ENCODE measurements around the gene PTPRD. TPM values are rescaled to one million over a fixed set of nuclear protein-coding genes. Genes with fewer than 3 reads are reported as not detected.

PTPRD gene
- total RNA-seq, 1 experiment from 2014 or later, result 1.8 TPM

GRCh38 chr9:8762479-8763085 lies 1850.2 kb downstream of the PTPRD start:
- Mint-ChIP-seq H3K36me3 (ENCODE audit: insufficient read depth, unreplicated experiment) (no peaks in the 10 kb centered on the region), H3K9me3 (ENCODE audit: low read depth, unreplicated experiment) (peaks cover 6% of the 10 kb centered on the region), H3K4me3 (ENCODE audit: low read depth, unreplicated experiment) (no peak overlapping the region), H3K27ac (ENCODE audit: unreplicated experiment) (no peak overlapping the region), H3K27me3 (ENCODE audit: unreplicated experiment) (no peaks in the 10 kb centered on the region), H3K4me1 (ENCODE audit: low read depth, unreplicated experiment) (no peaks in the 10 kb centered on the region)
- BruUV-seq (replicated peaks), result no TSS peak
- CTCF ChIA-PET, result no interaction called here
- intact Hi-C loops (cut with micrococcal nuclease; ENCODE audit: unreplicated experiment), result no loop called here
- DNase-seq, result no peak
- no peak for TF ChIP-seq CTCF (IDR thresholded peaks at IDR 0.05; ENCODE audit: unreplicated experiment)

DNA sequence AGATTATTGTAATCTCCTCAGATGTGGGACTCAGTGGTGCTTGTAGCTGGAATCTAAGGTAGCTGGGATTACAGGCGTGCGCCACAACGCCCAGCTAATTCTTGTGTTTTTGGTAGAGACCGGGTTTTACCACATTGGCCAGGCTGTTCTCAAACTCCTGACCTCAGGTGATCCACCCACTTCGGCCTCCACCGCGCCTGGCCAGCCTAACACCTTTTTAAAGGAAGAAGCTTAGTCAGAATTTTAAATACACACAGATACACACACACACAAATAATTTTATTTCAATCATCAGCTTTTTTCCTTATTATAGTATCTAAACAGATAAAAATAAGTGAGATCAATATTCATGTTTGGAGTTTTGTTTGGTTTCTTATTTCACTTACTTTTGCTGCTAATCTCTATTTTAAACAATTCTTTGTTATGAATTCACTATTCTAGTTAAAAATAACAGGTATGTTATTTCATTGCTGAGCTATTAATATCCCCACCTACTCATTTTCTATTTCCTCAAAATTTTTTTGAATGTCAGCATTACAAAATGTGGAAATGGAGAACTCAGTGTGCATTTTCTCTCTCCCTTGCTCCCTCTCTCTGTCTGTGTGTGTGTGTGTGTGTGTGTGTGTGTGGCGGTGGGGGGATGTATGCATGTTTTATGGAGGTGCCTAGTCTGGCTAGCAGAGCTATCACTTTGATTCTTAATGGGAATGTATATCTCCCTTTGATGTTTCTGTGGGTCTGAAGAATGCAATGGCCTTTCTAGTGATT lies 1852.6 kb downstream of the PTPRD start:
- no peak overlapping the region for H3K4me3 Mint-ChIP-seq (ENCODE audit: low read depth, unreplicated experiment)
- intact Hi-C loops (cut with micrococcal nuclease; ENCODE audit: unreplicated experiment), result no loop called here
- no peaks in the 10 kb centered on the region for H3K4me1 Mint-ChIP-seq (ENCODE audit: low read depth, unreplicated experiment)
- CTCF ChIA-PET, result no interaction called here
- DNase-seq, result no peak
- no peak overlapping the region for H3K27ac Mint-ChIP-seq (ENCODE audit: unreplicated experiment)
- TF ChIP-seq CTCF (IDR thresholded peaks at IDR 0.05; ENCODE audit: unreplicated experiment), result no peak
- no peaks in the 10 kb centered on the region for H3K36me3 Mint-ChIP-seq (ENCODE audit: insufficient read depth, unreplicated experiment)
- H3K9me3 Mint-ChIP-seq (ENCODE audit: low read depth, unreplicated experiment), result peaks cover 6% of the 10 kb centered on the region
- BruUV-seq (replicated peaks), result no TSS peak
- no peaks in the 10 kb centered on the region for H3K27me3 Mint-ChIP-seq (ENCODE audit: unreplicated experiment)

GRCh38 chr9:8757881-8758280 lies 1854.9 kb downstream of the PTPRD start:
- H3K4me3 Mint-ChIP-seq (ENCODE audit: low read depth, unreplicated experiment), result no peak overlapping the region
- H3K27ac Mint-ChIP-seq (ENCODE audit: unreplicated experiment), result no peak overlapping the region
- no peaks in the 10 kb centered on the region for H3K4me1 Mint-ChIP-seq (ENCODE audit: low read depth, unreplicated experiment)
- peaks cover 6% of the 10 kb centered on the region for H3K9me3 Mint-ChIP-seq (ENCODE audit: low read depth, unreplicated experiment)
- TF ChIP-seq CTCF (IDR thresholded peaks at IDR 0.05; ENCODE audit: unreplicated experiment), result no peak
- H3K27me3 Mint-ChIP-seq (ENCODE audit: unreplicated experiment), result no peaks in the 10 kb centered on the region
- CTCF ChIA-PET, result no interaction called here
- no peak for DNase-seq
- no TSS peak for BruUV-seq (replicated peaks)
- H3K36me3 Mint-ChIP-seq (ENCODE audit: insufficient read depth, unreplicated experiment), result no peaks in the 10 kb centered on the region
- intact Hi-C loops (cut with micrococcal nuclease; ENCODE audit: unreplicated experiment), result no loop called here

GRCh38 chr9:8754751-8755150 lies 1858.1 kb downstream of the PTPRD start:
- no peaks in the 10 kb centered on the region for H3K27me3 Mint-ChIP-seq (ENCODE audit: unreplicated experiment)
- H3K36me3 Mint-ChIP-seq (ENCODE audit: insufficient read depth, unreplicated experiment), result no peaks in the 10 kb centered on the region
- TF ChIP-seq CTCF (IDR thresholded peaks at IDR 0.05; ENCODE audit: unreplicated experiment), result no peak
- no peak overlapping the region for H3K4me3 Mint-ChIP-seq (ENCODE audit: low read depth, unreplicated experiment)
- intact Hi-C loops (cut with micrococcal nuclease; ENCODE audit: unreplicated experiment), result no loop called here
- peaks cover 3% of the 10 kb centered on the region for H3K9me3 Mint-ChIP-seq (ENCODE audit: low read depth, unreplicated experiment)
- no peak for DNase-seq
- no peaks in the 10 kb centered on the region for H3K4me1 Mint-ChIP-seq (ENCODE audit: low read depth, unreplicated experiment)
- no TSS peak for BruUV-seq (replicated peaks)
- CTCF ChIA-PET, result no interaction called here
- no peak overlapping the region for H3K27ac Mint-ChIP-seq (ENCODE audit: unreplicated experiment)

Measured in Calu3 (cell line).